Hematopoietic multipotent progenitor cell (in vitro differentiated cells): ENCODE measurements around the gene TRPC4. TPM values are rescaled to one million over a fixed set of nuclear protein-coding genes. Genes with fewer than 3 reads are reported as not detected.

Source experiments
- DNase-seq, 3 donors: peaks; one replicate each; pipeline ENCODE4 v3.0.0-alpha.2; 2011 to 2015; ENCODE audit warnings: low read depth in 2 of 3, low spot score in 2 of 3
- total RNA-seq: library from RNA; depleted of rRNA; stranded (reverse); fragments of >200 nt; gene quantifications from one replicate; pipeline ENCODE4 v1.2.3, GENCODE V29; 2012

TRPC4 gene
- total RNA-seq, 1 donor, result under 0.01 TPM

GRCh38 chr13:37666036-37666435 is 203.5 kb downstream of the TRPC4 start:
- no peak for DNase-seq

GRCh38 chr13:37665420-37665819 is 204.2 kb downstream of the TRPC4 start:
- no peak for DNase-seq

- DNase-seq, result no peak
These were observed 205.8 kb downstream of the TRPC4 start for GRCh38 chr13:37663724-37664123.

- no peak for DNase-seq
These were observed 206.9 kb downstream of the TRPC4 start for GRCh38 chr13:37662624-37663023.

- no peak for DNase-seq
These were observed 211.6 kb downstream of the TRPC4 start for GRCh38 chr13:37657956-37658355.

- DNase-seq, result no peak
These were observed 212.4 kb downstream of the TRPC4 start for GRCh38 chr13:37657134-37657533.

- no peak for DNase-seq
These were observed 213.2 kb downstream of the TRPC4 start for GRCh38 chr13:37656247-37656940.

- DNase-seq, result no peak
These were observed 217.0 kb downstream of the TRPC4 start for GRCh38 chr13:37652596-37652995.

GRCh38 chr13:37651891-37652290 is 217.7 kb downstream of the TRPC4 start:
- no peak for DNase-seq

- no peak for DNase-seq
These were observed 221.0 kb downstream of the TRPC4 start for GRCh38 chr13:37648609-37649008.

- DNase-seq, result no peak
These were observed 222.4 kb downstream of the TRPC4 start for GRCh38 chr13:37647031-37647650.

GRCh38 chr13:37646531-37646930 is 223.0 kb downstream of the TRPC4 start:
- DNase-seq, result no peak

- no peak for DNase-seq
These were observed 224.3 kb downstream of the TRPC4 start for GRCh38 chr13:37645181-37645740.

- DNase-seq, result no peak
These were observed 228.2 kb downstream of the TRPC4 start for GRCh38 chr13:37641391-37641790.

GRCh38 chr13:37640499-37640898 is 229.1 kb downstream of the TRPC4 start:
- no peak for DNase-seq

- DNase-seq, result no peak
These were observed 232.9 kb downstream of the TRPC4 start for GRCh38 chr13:37636701-37637100.

GRCh38 chr13:37632294-37632693 is 237.3 kb downstream of the TRPC4 start:
- DNase-seq, result no peak

- no peak for DNase-seq
These were observed 242.1 kb downstream of the TRPC4 start for GRCh38 chr13:37627428-37627827.

GRCh38 chr13:37621811-37622361 is 247.7 kb downstream of the TRPC4 start:
- DNase-seq, result no peak

- no peak for DNase-seq
These were observed 251.0 kb downstream of the TRPC4 start for GRCh38 chr13:37618554-37618953.

GRCh38 chr13:37617173-37617572 is 252.4 kb downstream of the TRPC4 start:
- no peak for DNase-seq

GRCh38 chr13:37616131-37616530 is 253.4 kb downstream of the TRPC4 start:
- no peak for DNase-seq
